Ovary (tissue), 3 donors: ENCODE data around the gene COL8A2.

Experiments
- CTCF ChIP-seq, 3 donors: fragments of 450-650 bp in 2 of 3; fragments of 200-600 bp in 1 of 3; IDR thresholded peaks; one replicate each; pipeline versions ENCODE4 v1.5.1 to v1.8.0; 2016 to 2022; ENCODE audit warnings: antibody characterized with exemption in 3 of 3, mild to moderate bottlenecking in 1 of 3
- POLR2A ChIP-seq: fragments of 450-650 bp; IDR thresholded peaks from one replicate; pipeline ENCODE4 v1.6.1; 2017; ENCODE audit warnings: antibody characterized with exemption, mild to moderate bottlenecking, moderate library complexity
- donor health status: DM: no; HTN: no; CAD: no.

GRCh38 chr1:36053978-36054377, 71.0 kb downstream of the COL8A2 start:
- TF ChIP-seq CTCF (IDR thresholded peaks at IDR 0.05) (no peak), POLR2A (no peak)
